Hepatocyte (in vitro differentiated cells): ENCODE measurements around the gene NCF2.

Source experiments
- CTCF ChIP-seq: fragments of 200-600 bp; sonication (generic); IDR thresholded peaks from 2 replicates; pipeline ENCODE4 v1.5.1; 2016; ENCODE audit warnings: antibody characterized with exemption, mild to moderate bottlenecking; ENCODE audit not compliant: poor library complexity
- EZH2phosphoT487 ChIP-seq: fragments of 200-600 bp; sonication (generic); IDR thresholded peaks from one replicate; pipeline ENCODE4 v1.6.1; 2018; ENCODE audit warnings: antibody characterized with exemption, mild to moderate bottlenecking, low read depth, moderate library complexity; ENCODE audit not compliant: unreplicated experiment, severe bottlenecking

GRCh38 chr1:183572721-183573120 is 17.5 kb downstream of the NCF2 start:
- TF ChIP-seq CTCF (no peak), EZH2phosphoT487 (no peak)
